ENCODE data around the gene COL26A1. TPM values are rescaled to one million over a fixed set of nuclear protein-coding genes. Genes with fewer than 3 reads are reported as not detected.
A peak's percentile ranks its signal among the peaks of the same experiment; 100 is the strongest.

COL26A1 gene
- not detected in 2 replicates for total RNA-seq (2012; rRNA removed)
- polyA plus RNA-seq (2012; rRNA removed): not detected in 2 replicates
- polyA plus RNA-seq (2012; cell fraction: cytosol; rRNA removed): 0.02 TPM in 1 of 2 replicates, not detected in the other
- polyA plus RNA-seq (2012; cell fraction: nucleus; rRNA removed; ENCODE audit: low replicate concordance): 0.02 TPM in 1 of 2 replicates, not detected in the other
- Bru-seq, nascent RNA: percentile 9 among the genes with signal in this experiment
- percentile 18 among the genes with signal in this experiment for BruChase-seq, experiment 1, labeled RNA remaining after a 6-hour chase
- percentile 12 among the genes with signal in this experiment for BruChase-seq, experiment 2, labeled RNA remaining after a 2-hour chase
- long read RNA-seq: 0 reads

DNA sequence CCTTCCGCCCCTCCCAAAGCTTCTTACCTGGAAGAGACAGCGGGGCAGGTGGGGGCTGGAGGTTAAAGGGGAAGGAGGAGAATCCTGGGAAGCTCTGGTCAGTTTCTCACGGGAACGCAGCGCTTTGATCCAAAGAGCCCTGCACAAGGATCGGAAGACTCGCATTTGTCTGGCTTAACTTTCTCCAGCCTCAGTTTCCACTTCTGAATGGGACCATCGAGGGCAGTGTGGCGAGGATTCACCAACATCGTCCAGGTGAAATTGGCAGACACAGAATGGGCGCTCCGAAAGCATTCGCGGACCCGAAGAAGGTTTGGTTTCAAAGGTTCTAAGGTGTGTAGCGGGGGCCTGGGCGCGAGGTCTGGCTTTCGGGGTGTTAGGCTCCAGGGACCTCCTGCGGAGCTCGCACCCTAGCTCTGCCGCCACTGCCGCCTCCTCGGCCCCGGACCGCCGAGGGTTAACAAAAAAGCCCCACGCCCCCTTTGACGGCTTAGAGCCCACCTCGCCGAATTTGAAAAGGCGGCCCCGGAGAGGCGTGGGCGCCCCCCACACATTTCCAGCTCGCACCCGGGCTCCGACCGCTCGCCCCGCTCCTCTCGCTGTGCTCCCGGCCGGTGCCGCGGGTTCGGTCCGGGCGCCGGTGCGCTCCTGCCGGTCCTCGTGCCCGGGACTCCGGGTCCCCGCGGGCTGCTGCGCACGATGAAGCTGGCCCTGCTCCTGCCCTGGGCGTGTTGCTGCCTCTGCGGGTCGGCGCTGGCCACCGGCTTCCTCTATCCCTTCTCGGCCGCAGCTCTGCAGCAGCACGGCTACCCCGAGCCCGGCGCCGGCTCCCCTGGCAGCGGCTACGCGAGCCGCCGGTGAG, at the start of gene COL26A1:
TSS of gene COL26A1 (plus strand) at position 542 of the 862 bp plus-strand sequence. CDS start at position 700, 158 bp downstream.
- H2AFZ ChIP-seq (replicated peaks; ENCODE audit: low read length, poor library complexity): peak within 1 kb of the TSS; percentile 89
- no peak within 1 kb of the TSS for H2BK20ac ChIP-seq (ENCODE audit: low read depth, low read length)
- ATAC-seq (ENCODE audit: low read depth) (peak; percentile 80), DNase-seq (no peak)
- no peak within 1 kb of the TSS for H4K5ac ChIP-seq (ENCODE audit: low read depth, low read length)
- no peak within 1 kb of the TSS for H4K91ac ChIP-seq (ENCODE audit: insufficient read depth, low read depth, low read length)
- H3K4me3 ChIP-seq (ENCODE audit: insufficient read depth, low read depth, low read length): peak within 1 kb of the TSS; percentile 33
- no peak within 1 kb of the TSS for H3K56ac ChIP-seq (ENCODE audit: extremely low read depth, insufficient read depth, low read length)
- no peaks in the 10 kb centered on the region for H3K9me1 ChIP-seq (ENCODE audit: insufficient read depth, low read length)
- H3K27me3 ChIP-seq (ENCODE audit: control insufficient read depth, insufficient read depth, low read length): peaks cover 36% of the 10 kb centered on the region
- no peak within 1 kb of the TSS for H2BK15ac ChIP-seq (ENCODE audit: low read depth, low read length)
- no peak within 1 kb of the TSS for H3K23ac ChIP-seq (ENCODE audit: low read depth, low read length)
- CTCF ChIA-PET: no interaction called here
- H4K8ac ChIP-seq (ENCODE audit: low read depth in 2 of 2, low read length in 2 of 2): no peak within 1 kb of the TSS
- no peak within 1 kb of the TSS for H2AK5ac ChIP-seq (ENCODE audit: low read depth, low read length)
- no peak within 1 kb of the TSS for H3K14ac ChIP-seq (replicated peaks; ENCODE audit: low read depth, low read length)
- no peak within 1 kb of the TSS for H3K18ac ChIP-seq (ENCODE audit: low read depth, low read length)
- no peak within 1 kb of the TSS; the same call in 1 of the 2 replicates for H3K4ac ChIP-seq (ENCODE audit: low read depth, low read length)
- peaks cover under 1% of the 10 kb centered on the region; the same call in 1 of the 2 replicates for H3K9me3 ChIP-seq (ENCODE audit: control insufficient read depth, insufficient read depth, low read length)
- BruUV-seq (replicated peaks): no TSS peak
- no peak within 1 kb of the TSS for H2BK5ac ChIP-seq (ENCODE audit: low read depth, low read length, poor library complexity, severe bottlenecking)
- POLR2A ChIA-PET (ENCODE audit: unreplicated experiment): no interaction called here
- WGBS, 2 experiments (ENCODE audit: extremely low coverage in 2 of 2, insufficient read length in 1 of 2): 9% methylated on average over 27 of the region's 76 CpGs; no CpG with 5 or more reads in 1 of the 2 experiments
- no peaks in the 10 kb centered on the region for H3K4me1 ChIP-seq (ENCODE audit: control insufficient read depth, insufficient read depth, low read length)
- in situ Hi-C loops (cut with MboI; ENCODE audit: low sequenced_read_pairs) (loop anchor here (25.0 kb wide), 1 partner anchor 900 kb away; no protein-coding TSS in a partner anchor), intact Hi-C loops (cut with micrococcal nuclease) (loop anchor here (5.0 kb wide), 2 partner anchors 145 to 175 kb away; no protein-coding TSS in a partner anchor), dilution Hi-C loops (cut with HindIII; ENCODE audit: low sequenced_read_pairs, unreplicated experiment) (no loop called here)
- H2BK120ac ChIP-seq (ENCODE audit: low read depth, low read length): no peak within 1 kb of the TSS
- H4K20me1 ChIP-seq (ENCODE audit: insufficient read depth, low read length): no peaks in the 10 kb centered on the region
- H3K4me2 ChIP-seq (ENCODE audit: low read depth, low read length): peak within 1 kb of the TSS; percentile 80
- H2AK9ac ChIP-seq (replicated peaks; ENCODE audit: low read depth, low read length, poor library complexity): no peak within 1 kb of the TSS
- H3K36me3 ChIP-seq (ENCODE audit: control insufficient read depth, insufficient read depth, low read length): no peaks in the 10 kb centered on the region
- no peaks in the 10 kb centered on the region for H3K79me1 ChIP-seq (ENCODE audit: low read depth in 1 of 2, low read length in 2 of 2)
- H3K9ac ChIP-seq (ENCODE audit: low read depth, low read length): no peak within 1 kb of the TSS
- no peak within 1 kb of the TSS for H3K27ac ChIP-seq (ENCODE audit: insufficient read depth, low read length)
- TF ChIP-seq RCOR1 (IDR thresholded peaks at IDR 0.05; ENCODE audit: insufficient replicate concordance, low read length): no peak
- TF ChIP-seq SMC3 (IDR thresholded peaks at IDR 0.05; ENCODE audit: low read depth, low read length): no peak
- TF ChIP-seq, protein P1, sequence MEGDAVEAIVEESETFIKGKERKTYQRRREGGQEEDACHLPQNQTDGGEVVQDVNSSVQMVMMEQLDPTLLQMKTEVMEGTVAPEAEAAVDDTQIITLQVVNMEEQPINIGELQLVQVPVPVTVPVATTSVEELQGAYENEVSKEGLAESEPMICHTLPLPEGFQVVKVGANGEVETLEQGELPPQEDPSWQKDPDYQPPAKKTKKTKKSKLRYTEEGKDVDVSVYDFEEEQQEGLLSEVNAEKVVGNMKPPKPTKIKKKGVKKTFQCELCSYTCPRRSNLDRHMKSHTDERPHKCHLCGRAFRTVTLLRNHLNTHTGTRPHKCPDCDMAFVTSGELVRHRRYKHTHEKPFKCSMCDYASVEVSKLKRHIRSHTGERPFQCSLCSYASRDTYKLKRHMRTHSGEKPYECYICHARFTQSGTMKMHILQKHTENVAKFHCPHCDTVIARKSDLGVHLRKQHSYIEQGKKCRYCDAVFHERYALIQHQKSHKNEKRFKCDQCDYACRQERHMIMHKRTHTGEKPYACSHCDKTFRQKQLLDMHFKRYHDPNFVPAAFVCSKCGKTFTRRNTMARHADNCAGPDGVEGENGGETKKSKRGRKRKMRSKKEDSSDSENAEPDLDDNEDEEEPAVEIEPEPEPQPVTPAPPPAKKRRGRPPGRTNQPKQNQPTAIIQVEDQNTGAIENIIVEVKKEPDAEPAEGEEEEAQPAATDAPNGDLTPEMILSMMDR (conservative IDR thresholded peaks at IDR 0.05; ENCODE audit: low read depth, low read length): no peak
- no peak for TF ChIP-seq FOS (IDR thresholded peaks at IDR 0.05; ENCODE audit: low read depth, low read length)
- TF ChIP-seq RFX5 (IDR thresholded peaks at IDR 0.05; ENCODE audit: low read depth, low read length): no peak
- no peak for TF ChIP-seq MAFK (IDR thresholded peaks at IDR 0.05; ENCODE audit: low read depth, low read length)
- TF ChIP-seq MXI1 (IDR thresholded peaks at IDR 0.05; ENCODE audit: borderline replicate concordance, low read depth, low read length): no peak
- no peak for TF ChIP-seq NFE2L2 (IDR thresholded peaks at IDR 0.05; ENCODE audit: low read depth, low read length)
- TF ChIP-seq CHD1 (IDR thresholded peaks at IDR 0.05; ENCODE audit: low read depth, low read length): no peak
- TF ChIP-seq, protein P2, sequence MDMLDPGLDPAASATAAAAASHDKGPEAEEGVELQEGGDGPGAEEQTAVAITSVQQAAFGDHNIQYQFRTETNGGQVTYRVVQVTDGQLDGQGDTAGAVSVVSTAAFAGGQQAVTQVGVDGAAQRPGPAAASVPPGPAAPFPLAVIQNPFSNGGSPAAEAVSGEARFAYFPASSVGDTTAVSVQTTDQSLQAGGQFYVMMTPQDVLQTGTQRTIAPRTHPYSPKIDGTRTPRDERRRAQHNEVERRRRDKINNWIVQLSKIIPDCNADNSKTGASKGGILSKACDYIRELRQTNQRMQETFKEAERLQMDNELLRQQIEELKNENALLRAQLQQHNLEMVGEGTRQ (IDR thresholded peaks at IDR 0.05; ENCODE audit: low read depth, low read length): no peak
- no peak for TF ChIP-seq MAZ (IDR thresholded peaks at IDR 0.05; ENCODE audit: borderline replicate concordance, low read depth, low read length)
- no peak for TF ChIP-seq RAD21 (IDR thresholded peaks at IDR 0.05; ENCODE audit: low read length)
- TF ChIP-seq BHLHE40 (IDR thresholded peaks at IDR 0.05; ENCODE audit: low read depth, low read length): no peak
- no peak for TF ChIP-seq CEBPB (IDR thresholded peaks at IDR 0.05; ENCODE audit: low read depth, low read length)
